ENCODE results near the gene CLEC4D. TPM values are rescaled to one million over a fixed set of nuclear protein-coding genes. Genes with fewer than 3 reads are reported as not detected.

CLEC4D gene
- total RNA-seq, 1 experiment from 2014 or later, result not detected

GRCh38 chr12:8554451-8555195, 41.3 kb downstream of the CLEC4D start (continued):
- no peak for TF ChIP-seq ZBTB33 (IDR thresholded peaks at IDR 0.05; ENCODE audit: extremely low read depth, insufficient replicate concordance, low read length)
- TF ChIP-seq TCF7L2 (IDR thresholded peaks at IDR 0.05; ENCODE audit: borderline replicate concordance, extremely low read depth, insufficient read depth, insufficient read length), result no peak
- no peak for TF ChIP-seq REST (IDR thresholded peaks at IDR 0.05; ENCODE audit: low read depth)
- no peak for TF ChIP-seq FOSL1 (IDR thresholded peaks at IDR 0.05; ENCODE audit: low read depth)
- no peak for TF ChIP-seq YY1 (IDR thresholded peaks at IDR 0.05; ENCODE audit: extremely low read depth, insufficient replicate concordance, low read depth, low read length)
- TF ChIP-seq EGR1 (IDR thresholded peaks at IDR 0.05; ENCODE audit: low read depth), result no peak
- no peak for TF ChIP-seq ZFX (IDR thresholded peaks at IDR 0.05)
- no peak for TF ChIP-seq SRF (IDR thresholded peaks at IDR 0.05; ENCODE audit: low read depth)

All from HCT116 (cell line).